HG03354 (cell line): ENCODE data around the gene CHRNA10.

Experiments used
- ATAC-seq: cut with Tn5 transposase; IDR thresholded peaks from one replicate; pipeline ENCODE4 v1.9.1; 2021; ENCODE audit warnings: mild to moderate bottlenecking; ENCODE audit not compliant: unreplicated experiment, poor library complexity, severe bottlenecking

The CHRNA10 gene

GRCh38 chr11:3671334-3672254, at the start of gene CHRNA10:
Gene CHRNA10 (minus strand): TSS chr11:3671384. CDS start chr11:3671312, 72 bp downstream.
- ATAC-seq: no peak

GRCh38 chr11:3712274-3712673, 41.1 kb upstream of the CHRNA10 start:
- ATAC-seq: no peak

DNA sequence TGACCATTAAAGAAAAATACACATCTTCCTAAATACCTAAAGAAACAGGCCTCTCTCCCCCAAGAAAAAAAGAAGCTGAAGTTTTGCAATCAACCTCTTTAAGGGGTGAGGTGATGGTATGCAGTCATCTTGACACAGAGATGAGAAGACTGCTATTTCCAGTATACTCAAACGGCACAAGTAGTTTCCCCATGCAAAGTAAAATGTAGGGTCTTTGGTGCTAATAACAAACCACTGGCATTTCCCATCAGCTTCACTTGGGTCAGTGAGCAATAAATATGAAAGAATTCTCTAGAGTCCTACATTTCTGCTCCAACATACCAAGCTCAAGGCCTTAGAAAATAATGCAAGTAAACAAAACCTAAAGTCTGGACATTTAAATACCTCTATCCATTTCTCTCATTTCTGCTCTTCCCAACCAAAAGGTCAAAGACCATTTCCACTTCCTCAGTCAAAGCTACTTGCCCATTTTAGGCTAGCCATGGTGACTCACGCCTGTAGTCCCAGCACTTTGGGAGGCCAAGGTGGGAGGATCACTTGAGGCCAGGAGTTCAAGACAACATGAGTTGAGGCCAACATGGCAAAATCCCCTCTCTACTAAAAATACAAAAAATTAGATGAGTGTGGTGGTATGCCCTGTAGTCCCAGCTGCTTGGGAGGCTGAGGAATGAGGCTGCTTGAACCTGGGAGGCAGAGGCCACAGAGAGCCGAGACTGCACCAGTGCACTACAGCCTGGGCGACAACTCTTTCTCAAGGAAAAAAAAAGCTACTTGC, 39.5 kb upstream of the CHRNA10 start:
- no peak for ATAC-seq

- no peak for ATAC-seq
These were observed 38.8 kb upstream of the CHRNA10 start for GRCh38 chr11:3709977-3710376.

- no peak for ATAC-seq
These were observed 36.0 kb upstream of the CHRNA10 start for GRCh38 chr11:3707176-3707575.

DNA sequence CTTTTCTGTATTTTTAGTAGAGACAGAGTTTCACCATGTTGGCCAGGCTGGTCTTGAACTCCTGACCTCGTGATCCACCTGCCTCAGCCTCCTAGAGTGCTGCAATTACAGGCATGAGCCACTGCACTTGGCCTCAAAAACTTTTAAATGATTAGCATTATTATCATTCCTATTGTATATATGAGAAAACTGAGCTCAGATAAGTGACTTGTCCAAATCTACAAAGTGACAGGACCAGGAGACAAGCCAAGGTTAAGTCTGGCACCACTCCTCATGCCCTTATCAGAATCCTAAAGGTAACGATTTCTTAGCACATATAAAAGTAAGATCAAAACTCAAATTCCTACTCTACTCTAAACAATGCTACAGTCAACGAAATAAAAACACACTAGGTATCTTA, 32.2 kb upstream of the CHRNA10 start:
- no peak for ATAC-seq

- no peak for ATAC-seq
These were observed 29.7 kb upstream of the CHRNA10 start for GRCh38 chr11:3700910-3701309.

- no peak for ATAC-seq
These were observed 29.2 kb upstream of the CHRNA10 start for GRCh38 chr11:3700410-3700809.

GRCh38 chr11:3686751-3687150, 15.6 kb upstream of the CHRNA10 start:
- ATAC-seq: no peak

- no peak for ATAC-seq
These were observed 14.7 kb upstream of the CHRNA10 start for GRCh38 chr11:3685923-3686322.

GRCh38 chr11:3684819-3685172, 13.6 kb upstream of the CHRNA10 start:
- ATAC-seq: no peak

GRCh38 chr11:3684129-3684818, 13.1 kb upstream of the CHRNA10 start:
- ATAC-seq: no peak

DNA sequence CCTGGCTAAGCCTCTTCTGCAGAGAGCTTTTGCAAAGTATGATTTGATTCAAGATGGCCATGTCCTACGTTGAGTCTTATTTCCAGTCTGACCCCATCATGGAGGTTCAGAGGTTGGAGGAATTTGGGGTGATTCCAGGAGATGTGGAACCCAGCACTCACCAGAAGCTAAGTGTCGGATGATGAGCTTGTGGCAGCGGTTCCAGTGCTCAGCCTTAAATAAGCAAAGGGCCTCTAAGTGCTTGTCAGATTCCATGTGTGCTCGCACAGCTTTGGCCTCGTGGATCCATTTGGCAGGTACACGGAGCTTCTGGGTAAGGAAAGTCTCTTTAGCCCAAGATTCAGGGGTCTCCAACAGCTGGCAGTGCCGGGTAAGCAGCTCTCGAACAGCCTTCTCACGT, 11.9 kb upstream of the CHRNA10 start:
- ATAC-seq: no peak

- ATAC-seq: no peak
These were observed 7.9 kb upstream of the CHRNA10 start for GRCh38 chr11:3679077-3679476.

GRCh38 chr11:3675971-3676370, 4.8 kb upstream of the CHRNA10 start:
- no peak for ATAC-seq

GRCh38 chr11:3674189-3674588, 3.0 kb upstream of the CHRNA10 start:
- no peak for ATAC-seq

GRCh38 chr11:3669742-3670183, 1.4 kb downstream of the CHRNA10 start:
- no peak for ATAC-seq

- ATAC-seq: no peak
These were observed 2.1 kb downstream of the CHRNA10 start for GRCh38 chr11:3669128-3669527.

- no peak for ATAC-seq
These were observed 3.8 kb downstream of the CHRNA10 start for GRCh38 chr11:3667149-3668035.
